ENCODE measurements around the gene HPGD. TPM values are rescaled to one million over a fixed set of nuclear protein-coding genes. Genes with fewer than 3 reads are reported as not detected.

Gene HPGD
- total RNA-seq, 1 experiment from 2014 or later = 1.2 TPM

GRCh38 chr4:174559894-174560293 is 37.6 kb upstream of the HPGD start:
- Histone ChIP-seq H3K4me1 (ENCODE audit: control insufficient read depth, insufficient read depth, low read length) (no peaks in the 10 kb centered on the region), H3K27me3 (ENCODE audit: control insufficient read depth, insufficient read depth, low read length) (no peaks in the 10 kb centered on the region), H3K36me3 (ENCODE audit: control insufficient read depth, insufficient read depth, low read length) (no peaks in the 10 kb centered on the region), H3K27ac (ENCODE audit: low read length) (no peak overlapping the region), H3K4me3 (ENCODE audit: low read depth in 2 of 2, low read length in 2 of 2) (no peak overlapping the region), H3K9me3 (ENCODE audit: control insufficient read depth, insufficient read depth, low read depth, low read length) (no peaks in the 10 kb centered on the region)
- DNase-seq (ENCODE audit: low read depth, low spot score) (no peak), ATAC-seq (no peak)
- ChIA-PET POLR2A (no interaction called here), CTCF (no interaction called here)
- in situ Hi-C loops (cut with HindIII; ENCODE audit: low pct_unique_long_range_greater_than_20kb, low sequenced_read_pairs) = no loop called here
- no TSS peak for BruUV-seq (replicated peaks)
- intact Hi-C loops (cut with micrococcal nuclease; ENCODE audit: unreplicated experiment) = no loop called here
- TF ChIP-seq SIN3A (IDR thresholded peaks at IDR 0.05; ENCODE audit: borderline replicate concordance, insufficient read depth, low read depth, low read length) (no peak), POLR2AphosphoS5 (IDR thresholded peaks at IDR 0.05; ENCODE audit: low read depth, low read length) (no peak), TCF7L2 (IDR thresholded peaks at IDR 0.05; ENCODE audit: low read depth, low read length) (no peak), REST (IDR thresholded peaks at IDR 0.05; ENCODE audit: insufficient read depth in 1 of 2, low read depth in 2 of 2, low read length in 1 of 2) (no peak)
- TF ChIP-seq, protein P1, sequence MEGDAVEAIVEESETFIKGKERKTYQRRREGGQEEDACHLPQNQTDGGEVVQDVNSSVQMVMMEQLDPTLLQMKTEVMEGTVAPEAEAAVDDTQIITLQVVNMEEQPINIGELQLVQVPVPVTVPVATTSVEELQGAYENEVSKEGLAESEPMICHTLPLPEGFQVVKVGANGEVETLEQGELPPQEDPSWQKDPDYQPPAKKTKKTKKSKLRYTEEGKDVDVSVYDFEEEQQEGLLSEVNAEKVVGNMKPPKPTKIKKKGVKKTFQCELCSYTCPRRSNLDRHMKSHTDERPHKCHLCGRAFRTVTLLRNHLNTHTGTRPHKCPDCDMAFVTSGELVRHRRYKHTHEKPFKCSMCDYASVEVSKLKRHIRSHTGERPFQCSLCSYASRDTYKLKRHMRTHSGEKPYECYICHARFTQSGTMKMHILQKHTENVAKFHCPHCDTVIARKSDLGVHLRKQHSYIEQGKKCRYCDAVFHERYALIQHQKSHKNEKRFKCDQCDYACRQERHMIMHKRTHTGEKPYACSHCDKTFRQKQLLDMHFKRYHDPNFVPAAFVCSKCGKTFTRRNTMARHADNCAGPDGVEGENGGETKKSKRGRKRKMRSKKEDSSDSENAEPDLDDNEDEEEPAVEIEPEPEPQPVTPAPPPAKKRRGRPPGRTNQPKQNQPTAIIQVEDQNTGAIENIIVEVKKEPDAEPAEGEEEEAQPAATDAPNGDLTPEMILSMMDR (IDR thresholded peaks at IDR 0.05) = no peak

GRCh38 chr4:174555789-174556630 is 33.7 kb upstream of the HPGD start:
- Histone ChIP-seq H3K4me3 (ENCODE audit: low read depth in 2 of 2, low read length in 2 of 2) (no peak overlapping the region), H3K27me3 (ENCODE audit: control insufficient read depth, insufficient read depth, low read length) (no peaks in the 10 kb centered on the region), H3K27ac (ENCODE audit: low read length) (no peak overlapping the region), H3K36me3 (ENCODE audit: control insufficient read depth, insufficient read depth, low read length) (no peaks in the 10 kb centered on the region), H3K4me1 (ENCODE audit: control insufficient read depth, insufficient read depth, low read length) (no peaks in the 10 kb centered on the region), H3K9me3 (ENCODE audit: control insufficient read depth, insufficient read depth, low read depth, low read length) (no peaks in the 10 kb centered on the region)
- intact Hi-C loops (cut with micrococcal nuclease; ENCODE audit: unreplicated experiment) (no loop called here), in situ Hi-C loops (cut with HindIII; ENCODE audit: low pct_unique_long_range_greater_than_20kb, low sequenced_read_pairs) (no loop called here)
- ATAC-seq = no peak
- POLR2A ChIA-PET = no interaction called here
- DNase-seq (ENCODE audit: low read depth, low spot score) = no peak
- CTCF ChIA-PET = no interaction called here
- BruUV-seq (replicated peaks) = no TSS peak
- TF ChIP-seq SIN3A (IDR thresholded peaks at IDR 0.05; ENCODE audit: borderline replicate concordance, insufficient read depth, low read depth, low read length) = no peak
- TF ChIP-seq REST (IDR thresholded peaks at IDR 0.05; ENCODE audit: insufficient read depth in 1 of 2, low read depth in 2 of 2, low read length in 1 of 2) = no peak
- no peak for TF ChIP-seq TCF7L2 (IDR thresholded peaks at IDR 0.05; ENCODE audit: low read depth, low read length)
- TF ChIP-seq POLR2AphosphoS5 (IDR thresholded peaks at IDR 0.05; ENCODE audit: low read depth, low read length) = no peak
- TF ChIP-seq, protein P1 (IDR thresholded peaks at IDR 0.05) = no peak

Data from Panc1 (cell line).